C4-2B (cell line): ENCODE data around the gene EXD3.

ENCODE experiments used
- ZFX ChIP-seq: fragments of 450-650 bp; IDR thresholded peaks from 2 replicates; pipeline ENCODE4 v1.6.1; 2017
- TF ChIP-seq, protein P1 (sequence below): fragments of 450-650 bp; conservative IDR thresholded peaks from 2 replicates; pipeline ENCODE4 v1.5.1; 2017; ENCODE audit warnings: mild to moderate bottlenecking

DNA sequence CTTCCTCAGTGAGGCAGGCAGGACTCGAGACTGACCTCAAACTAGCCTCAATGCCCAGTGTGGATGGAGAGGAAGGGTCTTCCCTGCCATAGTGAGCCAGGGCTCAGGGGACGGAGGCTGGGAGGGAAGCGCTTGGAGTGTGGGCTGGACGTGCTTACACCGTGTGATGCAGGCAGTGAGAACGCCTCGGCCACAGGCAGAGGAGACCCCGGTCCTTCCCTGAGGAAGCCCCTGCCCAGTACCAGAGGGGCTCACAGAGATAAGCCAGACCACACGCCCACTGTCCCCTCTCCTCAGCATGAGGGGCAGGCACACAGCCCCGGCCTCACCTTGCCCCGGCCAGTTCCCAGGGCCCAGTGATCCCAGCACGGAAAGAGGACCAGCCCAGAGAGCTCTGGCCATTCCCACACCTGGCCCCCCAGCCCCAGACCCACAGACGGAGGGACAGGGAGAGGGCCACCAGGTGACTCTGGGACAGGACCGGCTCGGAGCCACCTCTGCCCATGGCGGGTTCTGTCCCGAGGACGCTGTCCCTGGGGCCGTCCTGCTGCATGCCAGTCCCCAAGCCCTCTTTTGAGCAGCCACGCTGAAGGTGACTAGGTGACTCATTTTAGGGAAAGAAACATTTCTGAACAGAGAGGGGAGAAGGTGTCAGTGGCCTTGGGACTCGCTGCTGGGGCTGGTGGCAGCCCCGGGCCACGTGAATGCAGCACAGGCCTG lies 42.2 kb upstream of the EXD3 start:
- TF ChIP-seq, protein P1, sequence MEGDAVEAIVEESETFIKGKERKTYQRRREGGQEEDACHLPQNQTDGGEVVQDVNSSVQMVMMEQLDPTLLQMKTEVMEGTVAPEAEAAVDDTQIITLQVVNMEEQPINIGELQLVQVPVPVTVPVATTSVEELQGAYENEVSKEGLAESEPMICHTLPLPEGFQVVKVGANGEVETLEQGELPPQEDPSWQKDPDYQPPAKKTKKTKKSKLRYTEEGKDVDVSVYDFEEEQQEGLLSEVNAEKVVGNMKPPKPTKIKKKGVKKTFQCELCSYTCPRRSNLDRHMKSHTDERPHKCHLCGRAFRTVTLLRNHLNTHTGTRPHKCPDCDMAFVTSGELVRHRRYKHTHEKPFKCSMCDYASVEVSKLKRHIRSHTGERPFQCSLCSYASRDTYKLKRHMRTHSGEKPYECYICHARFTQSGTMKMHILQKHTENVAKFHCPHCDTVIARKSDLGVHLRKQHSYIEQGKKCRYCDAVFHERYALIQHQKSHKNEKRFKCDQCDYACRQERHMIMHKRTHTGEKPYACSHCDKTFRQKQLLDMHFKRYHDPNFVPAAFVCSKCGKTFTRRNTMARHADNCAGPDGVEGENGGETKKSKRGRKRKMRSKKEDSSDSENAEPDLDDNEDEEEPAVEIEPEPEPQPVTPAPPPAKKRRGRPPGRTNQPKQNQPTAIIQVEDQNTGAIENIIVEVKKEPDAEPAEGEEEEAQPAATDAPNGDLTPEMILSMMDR, result no peak
- no peak for TF ChIP-seq ZFX
